ENCODE results near the gene RAB44. TPM values are rescaled to one million over a fixed set of nuclear protein-coding genes. Genes with fewer than 3 reads are reported as not detected.

RAB44 gene
- total RNA-seq, 1 experiment from 2014 or later, result 0.11 TPM

- Mint-ChIP-seq H3K27ac (no peak overlapping the region), H3K4me3 (no peak overlapping the region), H3K4me1 (peaks cover 49% of the 10 kb centered on the region), H3K9me3 (peaks cover 9% of the 10 kb centered on the region; the same call in 1 of the 2 replicates), H3K27me3 (ENCODE audit: low read depth) (no peaks in the 10 kb centered on the region; the same call in 1 of the 2 replicates), H3K36me3 (no peaks in the 10 kb centered on the region)
- ChIA-PET POLR2A (no interaction called here), CTCF (no interaction called here)
- no peak for ATAC-seq
- DNase-seq (ENCODE audit: low spot score), result no peak
- no peak for TF ChIP-seq USF2 (CRISPR knock-in tag; IDR thresholded peaks at IDR 0.05)
- TF ChIP-seq SP1 (CRISPR knock-in tag; conservative IDR thresholded peaks at IDR 0.05), result no peak
- no peak for TF ChIP-seq NFYB (CRISPR knock-in tag; conservative IDR thresholded peaks at IDR 0.05; ENCODE audit: low read depth)
- no peak for TF ChIP-seq HMGXB4 (CRISPR knock-in tag; IDR thresholded peaks at IDR 0.05)
- TF ChIP-seq, protein P1, sequence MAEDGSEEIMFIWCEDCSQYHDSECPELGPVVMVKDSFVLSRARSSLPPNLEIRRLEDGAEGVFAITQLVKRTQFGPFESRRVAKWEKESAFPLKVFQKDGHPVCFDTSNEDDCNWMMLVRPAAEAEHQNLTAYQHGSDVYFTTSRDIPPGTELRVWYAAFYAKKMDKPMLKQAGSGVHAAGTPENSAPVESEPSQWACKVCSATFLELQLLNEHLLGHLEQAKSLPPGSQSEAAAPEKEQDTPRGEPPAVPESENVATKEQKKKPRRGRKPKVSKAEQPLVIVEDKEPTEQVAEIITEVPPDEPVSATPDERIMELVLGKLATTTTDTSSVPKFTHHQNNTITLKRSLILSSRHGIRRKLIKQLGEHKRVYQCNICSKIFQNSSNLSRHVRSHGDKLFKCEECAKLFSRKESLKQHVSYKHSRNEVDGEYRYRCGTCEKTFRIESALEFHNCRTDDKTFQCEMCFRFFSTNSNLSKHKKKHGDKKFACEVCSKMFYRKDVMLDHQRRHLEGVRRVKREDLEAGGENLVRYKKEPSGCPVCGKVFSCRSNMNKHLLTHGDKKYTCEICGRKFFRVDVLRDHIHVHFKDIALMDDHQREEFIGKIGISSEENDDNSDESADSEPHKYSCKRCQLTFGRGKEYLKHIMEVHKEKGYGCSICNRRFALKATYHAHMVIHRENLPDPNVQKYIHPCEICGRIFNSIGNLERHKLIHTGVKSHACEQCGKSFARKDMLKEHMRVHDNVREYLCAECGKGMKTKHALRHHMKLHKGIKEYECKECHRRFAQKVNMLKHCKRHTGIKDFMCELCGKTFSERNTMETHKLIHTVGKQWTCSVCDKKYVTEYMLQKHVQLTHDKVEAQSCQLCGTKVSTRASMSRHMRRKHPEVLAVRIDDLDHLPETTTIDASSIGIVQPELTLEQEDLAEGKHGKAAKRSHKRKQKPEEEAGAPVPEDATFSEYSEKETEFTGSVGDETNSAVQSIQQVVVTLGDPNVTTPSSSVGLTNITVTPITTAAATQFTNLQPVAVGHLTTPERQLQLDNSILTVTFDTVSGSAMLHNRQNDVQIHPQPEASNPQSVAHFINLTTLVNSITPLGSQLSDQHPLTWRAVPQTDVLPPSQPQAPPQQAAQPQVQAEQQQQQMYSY (CRISPR knock-in tag; IDR thresholded peaks at IDR 0.05), result no peak
- TF ChIP-seq, protein P2, sequence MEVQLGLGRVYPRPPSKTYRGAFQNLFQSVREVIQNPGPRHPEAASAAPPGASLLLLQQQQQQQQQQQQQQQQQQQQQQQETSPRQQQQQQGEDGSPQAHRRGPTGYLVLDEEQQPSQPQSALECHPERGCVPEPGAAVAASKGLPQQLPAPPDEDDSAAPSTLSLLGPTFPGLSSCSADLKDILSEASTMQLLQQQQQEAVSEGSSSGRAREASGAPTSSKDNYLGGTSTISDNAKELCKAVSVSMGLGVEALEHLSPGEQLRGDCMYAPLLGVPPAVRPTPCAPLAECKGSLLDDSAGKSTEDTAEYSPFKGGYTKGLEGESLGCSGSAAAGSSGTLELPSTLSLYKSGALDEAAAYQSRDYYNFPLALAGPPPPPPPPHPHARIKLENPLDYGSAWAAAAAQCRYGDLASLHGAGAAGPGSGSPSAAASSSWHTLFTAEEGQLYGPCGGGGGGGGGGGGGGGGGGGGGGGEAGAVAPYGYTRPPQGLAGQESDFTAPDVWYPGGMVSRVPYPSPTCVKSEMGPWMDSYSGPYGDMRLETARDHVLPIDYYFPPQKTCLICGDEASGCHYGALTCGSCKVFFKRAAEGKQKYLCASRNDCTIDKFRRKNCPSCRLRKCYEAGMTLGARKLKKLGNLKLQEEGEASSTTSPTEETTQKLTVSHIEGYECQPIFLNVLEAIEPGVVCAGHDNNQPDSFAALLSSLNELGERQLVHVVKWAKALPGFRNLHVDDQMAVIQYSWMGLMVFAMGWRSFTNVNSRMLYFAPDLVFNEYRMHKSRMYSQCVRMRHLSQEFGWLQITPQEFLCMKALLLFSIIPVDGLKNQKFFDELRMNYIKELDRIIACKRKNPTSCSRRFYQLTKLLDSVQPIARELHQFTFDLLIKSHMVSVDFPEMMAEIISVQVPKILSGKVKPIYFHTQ (CRISPR knock-in tag; IDR thresholded peaks at IDR 0.05), result no peak
- TF ChIP-seq ZNF396 (CRISPR knock-in tag; IDR thresholded peaks at IDR 0.05; ENCODE audit: borderline replicate concordance), result no peak
- TF ChIP-seq ZBTB21 (CRISPR knock-in tag; IDR thresholded peaks at IDR 0.05; ENCODE audit: borderline replicate concordance), result no peak
- no peak for TF ChIP-seq MLX (CRISPR knock-in tag; IDR thresholded peaks at IDR 0.05)
- TF ChIP-seq GABPB1 (CRISPR knock-in tag; IDR thresholded peaks at IDR 0.05), result no peak
Measured at GRCh38 chr6:36670271-36670670, 27.4 kb upstream of the RAB44 start.

DNA sequence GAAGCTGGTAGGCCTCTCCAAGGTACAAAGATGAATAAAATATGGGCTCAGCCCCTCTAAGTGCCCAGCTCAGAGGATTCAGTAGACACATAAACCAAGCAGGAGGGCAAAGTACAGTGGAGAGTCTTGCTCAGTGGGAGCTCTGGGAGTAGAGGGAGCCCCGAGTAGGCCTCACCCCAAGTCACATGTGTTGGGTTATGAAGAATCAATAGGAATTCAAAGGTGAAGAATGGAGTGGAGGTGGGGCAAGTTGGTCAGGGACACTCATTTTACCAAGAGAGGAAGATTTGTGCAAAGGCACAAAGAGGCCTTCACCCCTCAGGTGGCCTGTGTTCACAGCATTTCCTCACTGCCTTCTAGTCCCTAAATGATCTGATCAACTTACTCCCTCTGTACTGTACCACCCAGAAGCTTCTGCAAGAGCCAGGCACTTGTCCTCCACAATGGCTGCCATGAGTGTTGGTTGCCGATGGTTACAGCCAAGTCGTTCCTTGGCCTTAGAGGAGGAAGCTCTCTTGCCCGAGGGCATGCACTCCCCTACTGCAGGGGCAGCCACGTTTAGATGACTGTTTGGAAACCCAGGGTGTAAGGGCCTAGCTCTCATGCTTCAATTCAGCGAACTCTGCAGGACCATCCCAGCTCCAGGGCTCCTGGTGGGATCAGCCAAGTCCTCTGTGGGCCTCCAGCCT, 25.8 kb upstream of the RAB44 start:
- H3K27ac Mint-ChIP-seq, result no peak overlapping the region
- ChIA-PET CTCF (no interaction called here), POLR2A (interaction anchor here (0.6 kb wide), 1 partner anchor 47 kb away, joined by 3 read pairs; no protein-coding TSS in a partner anchor)
- ATAC-seq, result no peak
- H3K9me3 Mint-ChIP-seq, result peaks cover 9% of the 10 kb centered on the region; the same call in 1 of the 2 replicates
- peaks cover under 1% of the 10 kb centered on the region for H3K27me3 Mint-ChIP-seq (ENCODE audit: low read depth)
- peaks cover 46% of the 10 kb centered on the region for H3K4me1 Mint-ChIP-seq
- DNase-seq (ENCODE audit: low spot score), result no peak
- no peaks in the 10 kb centered on the region for H3K36me3 Mint-ChIP-seq
- H3K4me3 Mint-ChIP-seq, result no peak overlapping the region
- TF ChIP-seq RELA (CRISPR knock-in tag; IDR thresholded peaks at IDR 0.05; ENCODE audit: borderline replicate concordance) (no peak), TEAD1 (CRISPR knock-in tag; IDR thresholded peaks at IDR 0.05) (no peak)
- TF ChIP-seq, protein P3, sequence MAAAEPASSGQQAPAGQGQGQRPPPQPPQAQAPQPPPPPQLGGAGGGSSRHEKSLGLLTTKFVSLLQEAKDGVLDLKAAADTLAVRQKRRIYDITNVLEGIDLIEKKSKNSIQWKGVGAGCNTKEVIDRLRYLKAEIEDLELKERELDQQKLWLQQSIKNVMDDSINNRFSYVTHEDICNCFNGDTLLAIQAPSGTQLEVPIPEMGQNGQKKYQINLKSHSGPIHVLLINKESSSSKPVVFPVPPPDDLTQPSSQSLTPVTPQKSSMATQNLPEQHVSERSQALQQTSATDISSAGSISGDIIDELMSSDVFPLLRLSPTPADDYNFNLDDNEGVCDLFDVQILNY (CRISPR knock-in tag; IDR thresholded peaks at IDR 0.05), result no peak
- TF ChIP-seq, protein P4, sequence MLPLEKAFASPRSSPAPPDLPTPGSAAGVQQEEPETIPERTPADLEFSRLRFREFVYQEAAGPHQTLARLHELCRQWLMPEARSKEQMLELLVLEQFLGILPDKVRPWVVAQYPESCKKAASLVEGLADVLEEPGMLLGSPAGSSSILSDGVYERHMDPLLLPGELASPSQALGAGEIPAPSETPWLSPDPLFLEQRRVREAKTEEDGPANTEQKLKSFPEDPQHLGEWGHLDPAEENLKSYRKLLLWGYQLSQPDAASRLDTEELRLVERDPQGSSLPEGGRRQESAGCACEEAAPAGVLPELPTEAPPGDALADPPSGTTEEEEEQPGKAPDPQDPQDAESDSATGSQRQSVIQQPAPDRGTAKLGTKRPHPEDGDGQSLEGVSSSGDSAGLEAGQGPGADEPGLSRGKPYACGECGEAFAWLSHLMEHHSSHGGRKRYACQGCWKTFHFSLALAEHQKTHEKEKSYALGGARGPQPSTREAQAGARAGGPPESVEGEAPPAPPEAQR (CRISPR knock-in tag; IDR thresholded peaks at IDR 0.05), result no peak
- TF ChIP-seq, protein P5, sequence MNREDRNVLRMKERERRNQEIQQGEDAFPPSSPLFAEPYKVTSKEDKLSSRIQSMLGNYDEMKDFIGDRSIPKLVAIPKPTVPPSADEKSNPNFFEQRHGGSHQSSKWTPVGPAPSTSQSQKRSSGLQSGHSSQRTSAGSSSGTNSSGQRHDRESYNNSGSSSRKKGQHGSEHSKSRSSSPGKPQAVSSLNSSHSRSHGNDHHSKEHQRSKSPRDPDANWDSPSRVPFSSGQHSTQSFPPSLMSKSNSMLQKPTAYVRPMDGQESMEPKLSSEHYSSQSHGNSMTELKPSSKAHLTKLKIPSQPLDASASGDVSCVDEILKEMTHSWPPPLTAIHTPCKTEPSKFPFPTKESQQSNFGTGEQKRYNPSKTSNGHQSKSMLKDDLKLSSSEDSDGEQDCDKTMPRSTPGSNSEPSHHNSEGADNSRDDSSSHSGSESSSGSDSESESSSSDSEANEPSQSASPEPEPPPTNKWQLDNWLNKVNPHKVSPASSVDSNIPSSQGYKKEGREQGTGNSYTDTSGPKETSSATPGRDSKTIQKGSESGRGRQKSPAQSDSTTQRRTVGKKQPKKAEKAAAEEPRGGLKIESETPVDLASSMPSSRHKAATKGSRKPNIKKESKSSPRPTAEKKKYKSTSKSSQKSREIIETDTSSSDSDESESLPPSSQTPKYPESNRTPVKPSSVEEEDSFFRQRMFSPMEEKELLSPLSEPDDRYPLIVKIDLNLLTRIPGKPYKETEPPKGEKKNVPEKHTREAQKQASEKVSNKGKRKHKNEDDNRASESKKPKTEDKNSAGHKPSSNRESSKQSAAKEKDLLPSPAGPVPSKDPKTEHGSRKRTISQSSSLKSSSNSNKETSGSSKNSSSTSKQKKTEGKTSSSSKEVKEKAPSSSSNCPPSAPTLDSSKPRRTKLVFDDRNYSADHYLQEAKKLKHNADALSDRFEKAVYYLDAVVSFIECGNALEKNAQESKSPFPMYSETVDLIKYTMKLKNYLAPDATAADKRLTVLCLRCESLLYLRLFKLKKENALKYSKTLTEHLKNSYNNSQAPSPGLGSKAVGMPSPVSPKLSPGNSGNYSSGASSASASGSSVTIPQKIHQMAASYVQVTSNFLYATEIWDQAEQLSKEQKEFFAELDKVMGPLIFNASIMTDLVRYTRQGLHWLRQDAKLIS (CRISPR knock-in tag; IDR thresholded peaks at IDR 0.05; ENCODE audit: borderline replicate concordance), result no peak

Data from WTC11 (cell line).